K562 (cell line): ENCODE data around the gene RFPL3.

Experiments
- CBX5 ChIP-seq: IDR thresholded peaks from 2 replicates; pipeline ENCODE4 v1.6.1; 2014; ENCODE audit warnings: low read depth, borderline replicate concordance
- EZH2 ChIP-seq: IDR thresholded peaks from 2 replicates; pipeline ENCODE4 v1.6.1; 2012; ENCODE audit warnings: low read depth, mild to moderate bottlenecking, inconsistent platforms, low read length, borderline replicate concordance
- MTA3 ChIP-seq: fragments of 450-650 bp; formaldehyde crosslinking; IDR thresholded peaks from 2 replicates; pipeline ENCODE4 v1.6.1; 2017; ENCODE audit warnings: mild to moderate bottlenecking, borderline replicate concordance
- NCOA2 ChIP-seq, 2 experiments: fragments of 450-650 bp; IDR thresholded peaks; 2 replicates each; pipeline ENCODE4 v1.6.1; 2018; ENCODE audit warnings: mild to moderate bottlenecking in 2 of 2, moderate library complexity in 1 of 2; ENCODE audit not compliant: partially characterized antibody in 2 of 2
- NFE2L1 ChIP-seq: fragments of 450-650 bp; IDR thresholded peaks from 2 replicates; pipeline ENCODE4 v1.6.1; 2016; ENCODE audit warnings: missing genetic modification characterization, low read depth, mild to moderate bottlenecking, missing compliant biosample characterization, moderate library complexity, borderline replicate concordance
- PML ChIP-seq: IDR thresholded peaks from 2 replicates; pipeline ENCODE4 v1.6.1; 2012; ENCODE audit warnings: low read length, inconsistent platforms
- RBBP5 ChIP-seq: fragments of 200-600 bp; sonication (generic); IDR thresholded peaks from 2 replicates; pipeline ENCODE4 v1.6.1; 2012; ENCODE audit warnings: borderline replicate concordance, mild to moderate bottlenecking, low read length, control low read depth, inconsistent platforms; ENCODE audit not compliant: insufficient read depth, poor library complexity, severe bottlenecking
- RUNX1 ChIP-seq: sonication (generic); IDR thresholded peaks from 2 replicates; pipeline ENCODE4 v1.6.1; 2016; ENCODE audit warnings: antibody characterized with exemption, low read depth
- ZNF121 ChIP-seq: sonication (generic); formaldehyde crosslinking; conservative IDR thresholded peaks from 2 replicates; pipeline ENCODE4 v1.8.0; 2022; ENCODE audit warnings: missing genetic modification reagents
- TF ChIP-seq, protein P1 (sequence below), 3 experiments: IDR thresholded peaks in 2 of 3; conservative IDR thresholded peaks in 1 of 3; 2 replicates each; pipeline ENCODE4 v1.5.1; 2011 to 2012; ENCODE audit warnings: low read length in 3 of 3, mild to moderate bottlenecking in 3 of 3, control low read depth in 2 of 3, improper control_type of control experiment in 1 of 3, inconsistent platforms in 1 of 3, low read depth in 1 of 3, mixed read lengths in 1 of 3, moderate library complexity in 1 of 3; ENCODE audit not compliant: insufficient read depth in 2 of 3
- TF ChIP-seq, protein P2 (sequence below): fragments of 250-450 bp; sonication (Bioruptor Pico); IDR thresholded peaks from 2 replicates; pipeline ENCODE4 v1.4.0; 2020; ENCODE audit warnings: mild to moderate bottlenecking
- TF ChIP-seq, protein P3 (sequence below): sonication (generic); formaldehyde crosslinking; IDR thresholded peaks from 2 replicates; pipeline ENCODE4 v1.8.1; 2023; ENCODE audit warnings: missing genetic modification reagents, mild to moderate bottlenecking, borderline replicate concordance

DNA sequence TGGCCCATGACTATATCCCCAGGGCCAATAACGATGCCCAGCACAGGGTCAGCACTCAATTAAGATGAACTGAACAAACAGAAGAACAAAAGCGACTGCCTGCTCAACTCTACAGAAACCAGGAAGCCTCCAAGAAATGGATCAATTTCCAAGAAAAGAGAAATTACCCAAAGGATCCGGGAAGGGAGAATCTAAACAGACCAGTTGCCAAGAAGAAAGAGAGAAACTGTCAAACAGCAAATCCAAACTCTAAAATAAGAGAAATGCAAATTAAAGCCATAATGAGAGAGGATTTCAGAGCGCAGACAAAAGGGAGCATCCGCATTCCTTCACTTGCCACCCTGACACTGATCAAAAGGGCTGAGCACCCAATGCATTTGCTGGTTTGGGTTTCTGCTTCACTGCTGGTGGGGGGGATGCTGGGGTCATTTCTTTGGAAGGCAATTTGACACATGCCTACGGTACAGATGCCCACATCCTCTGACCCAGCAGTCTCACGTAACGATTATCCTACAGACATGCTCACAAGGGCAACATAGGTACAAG, 37.7 kb upstream of the RFPL3 start:
- no peak for TF ChIP-seq RUNX1
- TF ChIP-seq, protein P1, sequence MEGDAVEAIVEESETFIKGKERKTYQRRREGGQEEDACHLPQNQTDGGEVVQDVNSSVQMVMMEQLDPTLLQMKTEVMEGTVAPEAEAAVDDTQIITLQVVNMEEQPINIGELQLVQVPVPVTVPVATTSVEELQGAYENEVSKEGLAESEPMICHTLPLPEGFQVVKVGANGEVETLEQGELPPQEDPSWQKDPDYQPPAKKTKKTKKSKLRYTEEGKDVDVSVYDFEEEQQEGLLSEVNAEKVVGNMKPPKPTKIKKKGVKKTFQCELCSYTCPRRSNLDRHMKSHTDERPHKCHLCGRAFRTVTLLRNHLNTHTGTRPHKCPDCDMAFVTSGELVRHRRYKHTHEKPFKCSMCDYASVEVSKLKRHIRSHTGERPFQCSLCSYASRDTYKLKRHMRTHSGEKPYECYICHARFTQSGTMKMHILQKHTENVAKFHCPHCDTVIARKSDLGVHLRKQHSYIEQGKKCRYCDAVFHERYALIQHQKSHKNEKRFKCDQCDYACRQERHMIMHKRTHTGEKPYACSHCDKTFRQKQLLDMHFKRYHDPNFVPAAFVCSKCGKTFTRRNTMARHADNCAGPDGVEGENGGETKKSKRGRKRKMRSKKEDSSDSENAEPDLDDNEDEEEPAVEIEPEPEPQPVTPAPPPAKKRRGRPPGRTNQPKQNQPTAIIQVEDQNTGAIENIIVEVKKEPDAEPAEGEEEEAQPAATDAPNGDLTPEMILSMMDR (IDR thresholded peaks at IDR 0.05 in 2 of 3, conservative IDR thresholded peaks at IDR 0.05 in 1 of 3; ENCODE audit: insufficient read depth in 2 of 3, low read depth in 1 of 3, low read length in 3 of 3) = no peak
- TF ChIP-seq RBBP5 = no peak
- no peak for TF ChIP-seq ZNF121 (CRISPR knock-in tag)
- no peak for TF ChIP-seq CBX5
- no peak for TF ChIP-seq EZH2
- no peak for TF ChIP-seq MTA3
- TF ChIP-seq NCOA2 (IDR thresholded peaks at IDR 0.05; ENCODE audit: partially characterized antibody in 2 of 2) = no peak
- no peak for TF ChIP-seq NFE2L1 (tag)
- TF ChIP-seq, protein P2, sequence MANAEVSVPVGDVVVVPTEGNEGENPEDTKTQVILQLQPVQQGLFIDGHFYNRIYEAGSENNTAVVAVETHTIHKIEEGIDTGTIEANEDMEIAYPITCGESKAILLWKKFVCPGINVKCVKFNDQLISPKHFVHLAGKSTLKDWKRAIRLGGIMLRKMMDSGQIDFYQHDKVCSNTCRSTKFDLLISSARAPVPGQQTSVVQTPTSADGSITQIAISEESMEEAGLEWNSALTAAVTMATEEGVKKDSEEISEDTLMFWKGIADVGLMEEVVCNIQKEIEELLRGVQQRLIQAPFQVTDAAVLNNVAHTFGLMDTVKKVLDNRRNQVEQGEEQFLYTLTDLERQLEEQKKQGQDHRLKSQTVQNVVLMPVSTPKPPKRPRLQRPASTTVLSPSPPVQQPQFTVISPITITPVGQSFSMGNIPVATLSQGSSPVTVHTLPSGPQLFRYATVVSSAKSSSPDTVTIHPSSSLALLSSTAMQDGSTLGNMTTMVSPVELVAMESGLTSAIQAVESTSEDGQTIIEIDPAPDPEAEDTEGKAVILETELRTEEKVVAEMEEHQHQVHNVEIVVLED = no peak
- TF ChIP-seq, protein P3, sequence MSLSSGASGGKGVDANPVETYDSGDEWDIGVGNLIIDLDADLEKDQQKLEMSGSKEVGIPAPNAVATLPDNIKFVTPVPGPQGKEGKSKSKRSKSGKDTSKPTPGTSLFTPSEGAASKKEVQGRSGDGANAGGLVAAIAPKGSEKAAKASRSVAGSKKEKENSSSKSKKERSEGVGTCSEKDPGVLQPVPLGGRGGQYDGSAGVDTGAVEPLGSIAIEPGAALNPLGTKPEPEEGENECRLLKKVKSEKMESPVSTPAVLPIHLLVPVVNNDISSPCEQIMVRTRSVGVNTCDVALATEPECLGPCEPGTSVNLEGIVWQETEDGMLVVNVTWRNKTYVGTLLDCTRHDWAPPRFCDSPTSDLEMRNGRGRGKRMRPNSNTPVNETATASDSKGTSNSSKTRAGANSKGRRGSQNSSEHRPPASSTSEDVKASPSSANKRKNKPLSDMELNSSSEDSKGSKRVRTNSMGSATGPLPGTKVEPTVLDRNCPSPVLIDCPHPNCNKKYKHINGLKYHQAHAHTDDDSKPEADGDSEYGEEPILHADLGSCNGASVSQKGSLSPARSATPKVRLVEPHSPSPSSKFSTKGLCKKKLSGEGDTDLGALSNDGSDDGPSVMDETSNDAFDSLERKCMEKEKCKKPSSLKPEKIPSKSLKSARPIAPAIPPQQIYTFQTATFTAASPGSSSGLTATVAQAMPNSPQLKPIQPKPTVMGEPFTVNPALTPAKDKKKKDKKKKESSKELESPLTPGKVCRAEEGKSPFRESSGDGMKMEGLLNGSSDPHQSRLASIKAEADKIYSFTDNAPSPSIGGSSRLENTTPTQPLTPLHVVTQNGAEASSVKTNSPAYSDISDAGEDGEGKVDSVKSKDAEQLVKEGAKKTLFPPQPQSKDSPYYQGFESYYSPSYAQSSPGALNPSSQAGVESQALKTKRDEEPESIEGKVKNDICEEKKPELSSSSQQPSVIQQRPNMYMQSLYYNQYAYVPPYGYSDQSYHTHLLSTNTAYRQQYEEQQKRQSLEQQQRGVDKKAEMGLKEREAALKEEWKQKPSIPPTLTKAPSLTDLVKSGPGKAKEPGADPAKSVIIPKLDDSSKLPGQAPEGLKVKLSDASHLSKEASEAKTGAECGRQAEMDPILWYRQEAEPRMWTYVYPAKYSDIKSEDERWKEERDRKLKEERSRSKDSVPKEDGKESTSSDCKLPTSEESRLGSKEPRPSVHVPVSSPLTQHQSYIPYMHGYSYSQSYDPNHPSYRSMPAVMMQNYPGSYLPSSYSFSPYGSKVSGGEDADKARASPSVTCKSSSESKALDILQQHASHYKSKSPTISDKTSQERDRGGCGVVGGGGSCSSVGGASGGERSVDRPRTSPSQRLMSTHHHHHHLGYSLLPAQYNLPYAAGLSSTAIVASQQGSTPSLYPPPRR (CRISPR knock-in tag) = no peak
- TF ChIP-seq PML = no peak
